ENCODE results near the gene RXRA. TPM values are rescaled to one million over a fixed set of nuclear protein-coding genes. Genes with fewer than 3 reads are reported as not detected.

The RXRA gene
- total RNA-seq: 10 to 100 TPM; 31.0 to 63.0 (median 31.5) TPM

- intact Hi-C loops (cut with DNase I; ENCODE audit: low total_unique reads): loop anchor here (5.0 to 10.0 kb wide), 2 partner anchors 109 kb away; no protein-coding TSS in a partner anchor
- Histone ChIP-seq H3K27me3 (no peaks in the 10 kb centered on the region), H3K36me3 (no peaks in the 10 kb centered on the region), H3K27ac (peak within 1 kb of the TSS; percentile 96 to 99), H3K4me3 (peak within 1 kb of the TSS; percentile 61 to 98 (median 80)), H3K9me3 (no peaks in the 10 kb centered on the region), H3K4me1 (peaks cover 20 to 21% of the 10 kb centered on the region in 2 donors)
- DNase-seq (ENCODE audit: low spot score in 2 of 2): peak; percentile 70 to 77
- TF ChIP-seq CTCF (IDR thresholded peaks at IDR 0.05): no peak
- TF ChIP-seq POLR2A (IDR thresholded peaks at IDR 0.05): no peak
- peak in 1 of 3 donors; percentile 53 for TF ChIP-seq POLR2AphosphoS5 (IDR thresholded peaks at IDR 0.05)
Measured at GRCh38 chr9:134325813-134326723, at the start of gene RXRA. Gene RXRA (plus strand): TSS chr9:134326455. CDS start chr9:134326632, 177 bp downstream.

- Histone ChIP-seq H3K4me1 (peaks cover 0 to under 1% of the 10 kb centered on the region in 2 donors), H3K36me3 (no peaks in the 10 kb centered on the region), H3K4me3 (no peak overlapping the region), H3K27me3 (peaks cover 0 to 5% of the 10 kb centered on the region in 2 donors), H3K27ac (no peak overlapping the region), H3K9me3 (no peaks in the 10 kb centered on the region)
- no peak for TF ChIP-seq POLR2A (IDR thresholded peaks at IDR 0.05)
- no peak for TF ChIP-seq POLR2AphosphoS5 (IDR thresholded peaks at IDR 0.05)
- TF ChIP-seq CTCF (IDR thresholded peaks at IDR 0.05): no peak
- intact Hi-C loops (cut with DNase I; ENCODE audit: low total_unique reads): no loop called here
- no peak for DNase-seq (ENCODE audit: low spot score in 2 of 2)
Measured at GRCh38 chr9:134278286-134278685, 48.0 kb upstream of the RXRA start.

GRCh38 chr9:134278974-134279640 lies 47.1 kb upstream of the RXRA start:
- H3K27me3 ChIP-seq: peaks cover 0 to 5% of the 10 kb centered on the region in 2 donors
- H3K4me3 ChIP-seq: no peak overlapping the region
- H3K9me3 ChIP-seq: no peaks in the 10 kb centered on the region
- no peaks in the 10 kb centered on the region for H3K36me3 ChIP-seq
- peaks cover 5 to 8% of the 10 kb centered on the region in 2 donors for H3K4me1 ChIP-seq
- intact Hi-C loops (cut with DNase I; ENCODE audit: low total_unique reads): no loop called here
- DNase-seq (ENCODE audit: low spot score in 2 of 2): no peak
- H3K27ac ChIP-seq: no peak overlapping the region
- TF ChIP-seq POLR2AphosphoS5 (IDR thresholded peaks at IDR 0.05) (no peak), POLR2A (IDR thresholded peaks at IDR 0.05) (no peak), CTCF (IDR thresholded peaks at IDR 0.05) (no peak)

- intact Hi-C loops (cut with DNase I; ENCODE audit: low total_unique reads): loop anchor here (5.0 kb wide), 1 partner anchor 1655 kb away; no protein-coding TSS in a partner anchor
- DNase-seq (ENCODE audit: low spot score in 2 of 2): no peak
Measured at GRCh38 chr9:134282138-134282650, 44.1 kb upstream of the RXRA start.

More at GRCh38 chr9:134282138-134282650, 44.1 kb upstream of the RXRA start:
- Histone ChIP-seq H3K4me1 (peaks cover 6 to 18% of the 10 kb centered on the region in 2 donors), H3K9me3 (no peaks in the 10 kb centered on the region), H3K36me3 (no peaks in the 10 kb centered on the region), H3K4me3 (no peak overlapping the region), H3K27ac (no peak overlapping the region), H3K27me3 (no peaks in the 10 kb centered on the region)
- no peak for TF ChIP-seq POLR2A (IDR thresholded peaks at IDR 0.05)
- TF ChIP-seq CTCF (IDR thresholded peaks at IDR 0.05): no peak
- no peak for TF ChIP-seq POLR2AphosphoS5 (IDR thresholded peaks at IDR 0.05)
